HG03060 (cell line): ENCODE results near the gene C1orf146.
"Not testable (repeated sequence)": the region's sequence is repeated elsewhere in the genome, so short reads cannot be mapped to it uniquely, and the experiment has no call there.

ENCODE experiments used
- ATAC-seq: cut with Tn5 transposase; IDR thresholded peaks from one replicate; pipeline ENCODE4 v1.9.1; 2021; ENCODE audit warnings: low read depth, moderate number of reproducible peaks; ENCODE audit not compliant: unreplicated experiment

Gene C1orf146

GRCh38 chr1:92273039-92273438 lies 55.3 kb downstream of the C1orf146 start:
- ATAC-seq = no peak

- no peak for ATAC-seq
Observed at GRCh38 chr1:92274939-92275338, 57.2 kb downstream of the C1orf146 start.

GRCh38 chr1:92276082-92276481 lies 58.4 kb downstream of the C1orf146 start:
- no peak for ATAC-seq

GRCh38 chr1:92277105-92277723 lies 59.5 kb downstream of the C1orf146 start:
- ATAC-seq = no peak

GRCh38 chr1:92279781-92280180 lies 62.1 kb downstream of the C1orf146 start:
- ATAC-seq = not testable (repeated sequence)

- not testable (repeated sequence) for ATAC-seq
Observed at GRCh38 chr1:92281411-92281810, 63.7 kb downstream of the C1orf146 start.

- no peak for ATAC-seq
Observed at GRCh38 chr1:92291372-92291999, 73.8 kb downstream of the C1orf146 start.
